Hepatocyte (in vitro differentiated cells): ENCODE results near the gene SPOCD1. TPM values are rescaled to one million over a fixed set of nuclear protein-coding genes. Genes with fewer than 3 reads are reported as not detected.

ENCODE experiments used
- DNase-seq: peaks from one replicate; pipeline ENCODE4 v3.0.0-alpha.2; 2016; ENCODE audit warnings: low spot score
- H2AFZ ChIP-seq: fragments of 200-600 bp; sonication (generic); 2 replicates; pipeline ENCODE4 v1.6.0; 2016; ENCODE audit warnings: antibody characterized with exemption, mild to moderate bottlenecking
- H3K27ac ChIP-seq: fragments of 200-600 bp; sonication (generic); 2 replicates; pipeline ENCODE4 v1.5.1; 2016; ENCODE audit warnings: mild to moderate bottlenecking
- H3K27me3 ChIP-seq: fragments of 200-600 bp; sonication (generic); 2 replicates; pipeline ENCODE4 v1.6.1; 2016
- H3K36me3 ChIP-seq: fragments of 200-600 bp; sonication (generic); replicated peaks from 2 replicates; pipeline ENCODE4 v1.5.1; 2016; ENCODE audit warnings: low read depth; ENCODE audit not compliant: insufficient read depth
- H3K4me1 ChIP-seq: fragments of 200-600 bp; sonication (generic); 2 replicates; pipeline ENCODE4 v1.5.1; 2016; ENCODE audit warnings: mild to moderate bottlenecking, moderate library complexity; ENCODE audit not compliant: insufficient read depth
- H3K4me2 ChIP-seq: fragments of 200-600 bp; sonication (generic); 2 replicates; pipeline ENCODE4 v1.6.0; 2016
- H3K4me3 ChIP-seq: fragments of 200-600 bp; sonication (generic); 2 replicates; pipeline ENCODE4 v1.5.1; 2016; ENCODE audit warnings: mild to moderate bottlenecking
- H3K79me2 ChIP-seq: fragments of 200-600 bp; sonication (generic); 2 replicates; pipeline ENCODE4 v1.6.0; 2017; ENCODE audit warnings: mild to moderate bottlenecking
- H3K9me2 ChIP-seq: fragments of 200-600 bp; sonication (generic); replicated peaks from 2 replicates; pipeline ENCODE4 v1.6.0; 2017; ENCODE audit warnings: mild to moderate bottlenecking; ENCODE audit not compliant: insufficient read depth
- H3K9me3 ChIP-seq: fragments of 200-600 bp; sonication (generic); 2 replicates; pipeline ENCODE4 v1.5.1; 2016; ENCODE audit warnings: low read depth, mild to moderate bottlenecking
- H4K20me1 ChIP-seq: fragments of 200-600 bp; sonication (generic); 2 replicates; pipeline ENCODE4 v1.6.0; 2016; ENCODE audit warnings: mild to moderate bottlenecking; ENCODE audit not compliant: insufficient read depth, poor library complexity, severe bottlenecking
- CTCF ChIP-seq: fragments of 200-600 bp; sonication (generic); IDR thresholded peaks from 2 replicates; pipeline ENCODE4 v1.5.1; 2016; ENCODE audit warnings: antibody characterized with exemption, mild to moderate bottlenecking; ENCODE audit not compliant: poor library complexity
- EZH2 ChIP-seq: fragments of 200-600 bp; sonication (generic); IDR thresholded peaks from 2 replicates; pipeline ENCODE4 v1.6.1; 2016; ENCODE audit warnings: antibody characterized with exemption, mild to moderate bottlenecking, borderline replicate concordance
- EZH2phosphoT487 ChIP-seq: fragments of 200-600 bp; sonication (generic); IDR thresholded peaks from one replicate; pipeline ENCODE4 v1.6.1; 2018; ENCODE audit warnings: antibody characterized with exemption, mild to moderate bottlenecking, low read depth, moderate library complexity; ENCODE audit not compliant: unreplicated experiment, severe bottlenecking
- WGBS: methylation state at CpG from one replicate; pipeline ENCODE4 v1.1.6; 2016; ENCODE audit warnings: low lambda C conversion rate; ENCODE audit errors: missing lambda C conversion rate; 5-methylcytosine and 5-hydroxymethylcytosine counted together
- polyA plus RNA-seq: library from polyadenylated mRNA; unstranded; fragments of >200 nt; fragmentation: Nextera tagmentation; extraction: Ambion mirVana; gene quantifications from 2 replicates; pipeline ENCODE4 v1.2.1, GENCODE V29; 2016
- total RNA-seq: library from RNA; depleted of rRNA; stranded (reverse); fragments of >200 nt; gene quantifications from 2 replicates; pipeline ENCODE4 v1.2.3, GENCODE V29; 2014

Gene SPOCD1
- total and polyA plus RNA-seq, 2 experiments from 2014 or later, result 1.4 to 2.8 TPM

GRCh38 chr1:31755850-31756492, 59.9 kb downstream of the SPOCD1 start:
- Histone ChIP-seq H3K27ac (no peak overlapping the region), H3K9me3 (no peaks in the 10 kb centered on the region), H4K20me1 (no peaks in the 10 kb centered on the region), H3K36me3 (no peaks in the 10 kb centered on the region), H2AFZ (no peak overlapping the region), H3K4me1 (peaks cover 42% of the 10 kb centered on the region), H3K4me3 (no peak overlapping the region), H3K27me3 (no peaks in the 10 kb centered on the region), H3K9me2 (no peaks in the 10 kb centered on the region), H3K4me2 (no peak overlapping the region), H3K79me2 (peaks cover 4% of the 10 kb centered on the region)
- no peak for TF ChIP-seq EZH2
- no peak for TF ChIP-seq EZH2phosphoT487
- no peak for TF ChIP-seq CTCF
- 89% methylated on average over 29 of the region's 30 CpGs for WGBS
- no peak for DNase-seq

- DNase-seq, result no peak
- Histone ChIP-seq H3K4me1 (peaks cover 47% of the 10 kb centered on the region), H3K79me2 (peaks cover 4% of the 10 kb centered on the region), H3K27ac (no peak overlapping the region), H3K9me2 (no peaks in the 10 kb centered on the region), H3K36me3 (no peaks in the 10 kb centered on the region), H3K4me3 (no peak overlapping the region), H3K9me3 (no peaks in the 10 kb centered on the region), H3K4me2 (no peak overlapping the region), H3K27me3 (no peaks in the 10 kb centered on the region), H2AFZ (no peak overlapping the region), H4K20me1 (no peaks in the 10 kb centered on the region)
- TF ChIP-seq EZH2 (no peak), CTCF (no peak), EZH2phosphoT487 (no peak)
- 77% methylated on average over 9 of the region's 9 CpGs for WGBS
Measured at GRCh38 chr1:31755197-31755611, 60.6 kb downstream of the SPOCD1 start.

GRCh38 chr1:31754397-31754796, 61.4 kb downstream of the SPOCD1 start:
- no peak for DNase-seq
- Histone ChIP-seq H3K36me3 (no peaks in the 10 kb centered on the region), H3K9me3 (no peaks in the 10 kb centered on the region), H3K4me1 (peaks cover 44% of the 10 kb centered on the region), H4K20me1 (no peaks in the 10 kb centered on the region), H3K4me3 (no peak overlapping the region), H3K79me2 (no peaks in the 10 kb centered on the region), H3K27me3 (no peaks in the 10 kb centered on the region), H2AFZ (no peak overlapping the region), H3K9me2 (no peaks in the 10 kb centered on the region), H3K27ac (no peak overlapping the region), H3K4me2 (no peak overlapping the region)
- WGBS, result 96% methylated on average over 15 of the region's 15 CpGs
- TF ChIP-seq CTCF, result no peak
- no peak for TF ChIP-seq EZH2phosphoT487
- no peak for TF ChIP-seq EZH2
